GM23338 (cell line): ENCODE data around the gene SRA1. TPM values are rescaled to one million over a fixed set of nuclear protein-coding genes. Genes with fewer than 3 reads are reported as not detected.

Experiments
- ATAC-seq: fragments of 200-7000 bp; cut with Tn5 transposase; 3 replicates; pipeline ENCODE4 v1.9.1; 2020
- DNase-seq: peaks from one replicate; pipeline ENCODE4 v3.0.0-alpha.2; 2015; ENCODE audit warnings: low spot score
- H2AFZ ChIP-seq: fragments of 200-600 bp; sonication (generic); 2 replicates; pipeline ENCODE4 v1.8.0; 2016; ENCODE audit warnings: antibody characterized with exemption, mild to moderate bottlenecking, moderate library complexity
- H3F3A ChIP-seq: fragments of 200-600 bp; sonication (generic); replicated peaks from 2 replicates; pipeline ENCODE4 v1.8.0; 2017; ENCODE audit warnings: antibody characterized with exemption, mixed run types, low read depth
- H3K27ac ChIP-seq: fragments of 200-600 bp; sonication (generic); 2 replicates; pipeline ENCODE4 v1.6.1; 2016; ENCODE audit warnings: low read depth
- H3K27me3 ChIP-seq: fragments of 200-600 bp; sonication (generic); 2 replicates; pipeline ENCODE4 v1.8.0; 2016; ENCODE audit warnings: mild to moderate bottlenecking, mixed run types, moderate library complexity; ENCODE audit not compliant: insufficient read depth
- H3K36me3 ChIP-seq: fragments of 200-600 bp; sonication (generic); 2 replicates; pipeline ENCODE4 v1.8.0; 2016; ENCODE audit warnings: mild to moderate bottlenecking; ENCODE audit not compliant: insufficient read depth
- H3K4me1 ChIP-seq: fragments of 200-600 bp; sonication (generic); 2 replicates; pipeline ENCODE4 v1.8.0; 2016; ENCODE audit warnings: mild to moderate bottlenecking, moderate library complexity; ENCODE audit not compliant: insufficient read depth
- H3K4me2 ChIP-seq: fragments of 200-600 bp; sonication (generic); 2 replicates; pipeline ENCODE4 v1.7.1; 2017; ENCODE audit warnings: mixed run types
- H3K4me3 ChIP-seq: fragments of 200-600 bp; sonication (generic); 2 replicates; pipeline ENCODE4 v1.6.1; 2016; ENCODE audit warnings: mixed run types
- H3K79me2 ChIP-seq: fragments of 200-600 bp; sonication (generic); replicated peaks from 2 replicates; pipeline ENCODE4 v1.8.0; 2017; ENCODE audit warnings: mild to moderate bottlenecking; ENCODE audit not compliant: insufficient read depth
- H3K9me2 ChIP-seq: fragments of 200-600 bp; sonication (generic); 2 replicates; pipeline ENCODE4 v1.8.0; 2017; ENCODE audit not compliant: insufficient read depth
- H4K20me1 ChIP-seq: fragments of 200-600 bp; sonication (generic); replicated peaks from 2 replicates; pipeline ENCODE4 v1.8.0; 2017; ENCODE audit warnings: mild to moderate bottlenecking; ENCODE audit not compliant: insufficient read depth
- H3K27ac Mint-ChIP-seq: 2 replicates; pipeline ENCODE4 v1.8.0; 2020; ENCODE audit warnings: inconsistent platforms, mild to moderate bottlenecking, moderate library complexity, mixed read lengths
- H3K27me3 Mint-ChIP-seq: 3 replicates; pipeline ENCODE4 v1.8.0; 2022; ENCODE audit warnings: low read depth, mild to moderate bottlenecking, moderate library complexity, mixed read lengths, inconsistent platforms; ENCODE audit not compliant: insufficient read depth, poor library complexity
- H3K36me3 Mint-ChIP-seq: 3 replicates; pipeline ENCODE4 v1.8.0; 2021; ENCODE audit warnings: low read depth, mild to moderate bottlenecking, inconsistent platforms, moderate library complexity, mixed read lengths
- H3K4me1 Mint-ChIP-seq: 3 replicates; pipeline ENCODE4 v1.8.0; 2020; ENCODE audit warnings: mild to moderate bottlenecking, inconsistent platforms, mixed read lengths
- H3K4me3 Mint-ChIP-seq: 3 replicates; pipeline ENCODE4 v1.8.0; 2021; ENCODE audit warnings: moderate library complexity, mild to moderate bottlenecking, inconsistent platforms, mixed read lengths
- H3K9me3 Mint-ChIP-seq: 3 replicates; pipeline ENCODE4 v1.8.0; 2020; ENCODE audit warnings: moderate library complexity, mild to moderate bottlenecking, inconsistent platforms, mixed read lengths
- EZH2phosphoT487 ChIP-seq: fragments of 200-600 bp; sonication (generic); IDR thresholded peaks from one replicate; pipeline ENCODE4 v1.8.1; 2018; ENCODE audit warnings: antibody characterized with exemption; ENCODE audit not compliant: unreplicated experiment
- NANOG ChIP-seq: IDR thresholded peaks from 2 replicates; pipeline ENCODE4 v1.6.1; 2016; ENCODE audit warnings: antibody characterized with exemption, borderline replicate concordance
- POLR2AphosphoS5 ChIP-seq: IDR thresholded peaks from 2 replicates; pipeline ENCODE4 v1.6.1; 2016; ENCODE audit warnings: antibody characterized with exemption, low read depth
- STAT1 ChIP-seq: IDR thresholded peaks from one replicate; pipeline ENCODE4 v1.6.1; 2016; ENCODE audit warnings: antibody characterized with exemption; ENCODE audit not compliant: unreplicated experiment
- ZNF331 ChIP-seq: fragments of 250-450 bp; sonication (Bioruptor Pico); IDR thresholded peaks from 2 replicates; pipeline ENCODE4 v1.5.0; 2020; ENCODE audit warnings: low read depth, mild to moderate bottlenecking, moderate library complexity
- polyA plus RNA-seq: library from polyadenylated mRNA; unstranded; fragments of >200 nt; fragmentation: Nextera tagmentation; extraction: Ambion mirVana; gene quantifications from 2 replicates; pipeline ENCODE4 v1.2.1, GENCODE V29; 2016
- total RNA-seq: library from RNA; depleted of rRNA; stranded (reverse); fragments of >200 nt; shearing (Covaris generic); gene quantifications from 2 replicates; pipeline ENCODE4 v1.2.3, GENCODE V29; 2014
- TF ChIP-seq, protein P1 (sequence below): IDR thresholded peaks from one replicate; pipeline ENCODE4 v1.6.1; 2018; ENCODE audit warnings: antibody characterized with exemption; ENCODE audit not compliant: unreplicated experiment
- TF ChIP-seq, protein P2 (sequence below): fragments of 250-450 bp; sonication (Bioruptor Pico); IDR thresholded peaks from 2 replicates; pipeline ENCODE4 v1.5.0; 2020; ENCODE audit warnings: mild to moderate bottlenecking, moderate library complexity

Gene SRA1
- total and polyA plus RNA-seq, 2 experiments from 2014 or later = 38.4 to 74.7 TPM

DNA sequence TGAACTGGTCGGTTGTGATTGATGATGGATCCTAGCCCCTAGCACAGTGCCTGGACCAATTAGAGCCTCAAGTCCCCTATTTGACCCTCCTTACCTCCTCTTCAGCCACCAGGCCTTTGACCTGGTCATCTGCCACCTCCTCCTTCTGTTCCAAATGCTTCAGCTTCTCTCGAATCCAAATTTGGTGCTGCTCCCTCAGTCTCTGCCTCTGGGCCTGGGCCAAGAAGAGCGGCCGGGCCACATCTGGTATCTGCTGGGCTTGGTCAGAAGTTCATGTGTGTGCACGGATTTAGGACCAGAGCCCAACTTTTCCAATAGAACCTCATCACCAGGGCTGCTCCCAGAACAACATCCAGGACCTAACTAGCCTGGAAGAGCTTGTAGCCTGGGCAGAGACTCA, 13.8 kb upstream of the SRA1 start (continued):
- TF ChIP-seq, protein P1, sequence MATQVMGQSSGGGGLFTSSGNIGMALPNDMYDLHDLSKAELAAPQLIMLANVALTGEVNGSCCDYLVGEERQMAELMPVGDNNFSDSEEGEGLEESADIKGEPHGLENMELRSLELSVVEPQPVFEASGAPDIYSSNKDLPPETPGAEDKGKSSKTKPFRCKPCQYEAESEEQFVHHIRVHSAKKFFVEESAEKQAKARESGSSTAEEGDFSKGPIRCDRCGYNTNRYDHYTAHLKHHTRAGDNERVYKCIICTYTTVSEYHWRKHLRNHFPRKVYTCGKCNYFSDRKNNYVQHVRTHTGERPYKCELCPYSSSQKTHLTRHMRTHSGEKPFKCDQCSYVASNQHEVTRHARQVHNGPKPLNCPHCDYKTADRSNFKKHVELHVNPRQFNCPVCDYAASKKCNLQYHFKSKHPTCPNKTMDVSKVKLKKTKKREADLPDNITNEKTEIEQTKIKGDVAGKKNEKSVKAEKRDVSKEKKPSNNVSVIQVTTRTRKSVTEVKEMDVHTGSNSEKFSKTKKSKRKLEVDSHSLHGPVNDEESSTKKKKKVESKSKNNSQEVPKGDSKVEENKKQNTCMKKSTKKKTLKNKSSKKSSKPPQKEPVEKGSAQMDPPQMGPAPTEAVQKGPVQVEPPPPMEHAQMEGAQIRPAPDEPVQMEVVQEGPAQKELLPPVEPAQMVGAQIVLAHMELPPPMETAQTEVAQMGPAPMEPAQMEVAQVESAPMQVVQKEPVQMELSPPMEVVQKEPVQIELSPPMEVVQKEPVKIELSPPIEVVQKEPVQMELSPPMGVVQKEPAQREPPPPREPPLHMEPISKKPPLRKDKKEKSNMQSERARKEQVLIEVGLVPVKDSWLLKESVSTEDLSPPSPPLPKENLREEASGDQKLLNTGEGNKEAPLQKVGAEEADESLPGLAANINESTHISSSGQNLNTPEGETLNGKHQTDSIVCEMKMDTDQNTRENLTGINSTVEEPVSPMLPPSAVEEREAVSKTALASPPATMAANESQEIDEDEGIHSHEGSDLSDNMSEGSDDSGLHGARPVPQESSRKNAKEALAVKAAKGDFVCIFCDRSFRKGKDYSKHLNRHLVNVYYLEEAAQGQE = no peak
- TF ChIP-seq POLR2AphosphoS5 (no peak), EZH2phosphoT487 (no peak), ZNF331 (CRISPR knock-in tag) (no peak), NANOG (no peak)
- TF ChIP-seq, protein P2, sequence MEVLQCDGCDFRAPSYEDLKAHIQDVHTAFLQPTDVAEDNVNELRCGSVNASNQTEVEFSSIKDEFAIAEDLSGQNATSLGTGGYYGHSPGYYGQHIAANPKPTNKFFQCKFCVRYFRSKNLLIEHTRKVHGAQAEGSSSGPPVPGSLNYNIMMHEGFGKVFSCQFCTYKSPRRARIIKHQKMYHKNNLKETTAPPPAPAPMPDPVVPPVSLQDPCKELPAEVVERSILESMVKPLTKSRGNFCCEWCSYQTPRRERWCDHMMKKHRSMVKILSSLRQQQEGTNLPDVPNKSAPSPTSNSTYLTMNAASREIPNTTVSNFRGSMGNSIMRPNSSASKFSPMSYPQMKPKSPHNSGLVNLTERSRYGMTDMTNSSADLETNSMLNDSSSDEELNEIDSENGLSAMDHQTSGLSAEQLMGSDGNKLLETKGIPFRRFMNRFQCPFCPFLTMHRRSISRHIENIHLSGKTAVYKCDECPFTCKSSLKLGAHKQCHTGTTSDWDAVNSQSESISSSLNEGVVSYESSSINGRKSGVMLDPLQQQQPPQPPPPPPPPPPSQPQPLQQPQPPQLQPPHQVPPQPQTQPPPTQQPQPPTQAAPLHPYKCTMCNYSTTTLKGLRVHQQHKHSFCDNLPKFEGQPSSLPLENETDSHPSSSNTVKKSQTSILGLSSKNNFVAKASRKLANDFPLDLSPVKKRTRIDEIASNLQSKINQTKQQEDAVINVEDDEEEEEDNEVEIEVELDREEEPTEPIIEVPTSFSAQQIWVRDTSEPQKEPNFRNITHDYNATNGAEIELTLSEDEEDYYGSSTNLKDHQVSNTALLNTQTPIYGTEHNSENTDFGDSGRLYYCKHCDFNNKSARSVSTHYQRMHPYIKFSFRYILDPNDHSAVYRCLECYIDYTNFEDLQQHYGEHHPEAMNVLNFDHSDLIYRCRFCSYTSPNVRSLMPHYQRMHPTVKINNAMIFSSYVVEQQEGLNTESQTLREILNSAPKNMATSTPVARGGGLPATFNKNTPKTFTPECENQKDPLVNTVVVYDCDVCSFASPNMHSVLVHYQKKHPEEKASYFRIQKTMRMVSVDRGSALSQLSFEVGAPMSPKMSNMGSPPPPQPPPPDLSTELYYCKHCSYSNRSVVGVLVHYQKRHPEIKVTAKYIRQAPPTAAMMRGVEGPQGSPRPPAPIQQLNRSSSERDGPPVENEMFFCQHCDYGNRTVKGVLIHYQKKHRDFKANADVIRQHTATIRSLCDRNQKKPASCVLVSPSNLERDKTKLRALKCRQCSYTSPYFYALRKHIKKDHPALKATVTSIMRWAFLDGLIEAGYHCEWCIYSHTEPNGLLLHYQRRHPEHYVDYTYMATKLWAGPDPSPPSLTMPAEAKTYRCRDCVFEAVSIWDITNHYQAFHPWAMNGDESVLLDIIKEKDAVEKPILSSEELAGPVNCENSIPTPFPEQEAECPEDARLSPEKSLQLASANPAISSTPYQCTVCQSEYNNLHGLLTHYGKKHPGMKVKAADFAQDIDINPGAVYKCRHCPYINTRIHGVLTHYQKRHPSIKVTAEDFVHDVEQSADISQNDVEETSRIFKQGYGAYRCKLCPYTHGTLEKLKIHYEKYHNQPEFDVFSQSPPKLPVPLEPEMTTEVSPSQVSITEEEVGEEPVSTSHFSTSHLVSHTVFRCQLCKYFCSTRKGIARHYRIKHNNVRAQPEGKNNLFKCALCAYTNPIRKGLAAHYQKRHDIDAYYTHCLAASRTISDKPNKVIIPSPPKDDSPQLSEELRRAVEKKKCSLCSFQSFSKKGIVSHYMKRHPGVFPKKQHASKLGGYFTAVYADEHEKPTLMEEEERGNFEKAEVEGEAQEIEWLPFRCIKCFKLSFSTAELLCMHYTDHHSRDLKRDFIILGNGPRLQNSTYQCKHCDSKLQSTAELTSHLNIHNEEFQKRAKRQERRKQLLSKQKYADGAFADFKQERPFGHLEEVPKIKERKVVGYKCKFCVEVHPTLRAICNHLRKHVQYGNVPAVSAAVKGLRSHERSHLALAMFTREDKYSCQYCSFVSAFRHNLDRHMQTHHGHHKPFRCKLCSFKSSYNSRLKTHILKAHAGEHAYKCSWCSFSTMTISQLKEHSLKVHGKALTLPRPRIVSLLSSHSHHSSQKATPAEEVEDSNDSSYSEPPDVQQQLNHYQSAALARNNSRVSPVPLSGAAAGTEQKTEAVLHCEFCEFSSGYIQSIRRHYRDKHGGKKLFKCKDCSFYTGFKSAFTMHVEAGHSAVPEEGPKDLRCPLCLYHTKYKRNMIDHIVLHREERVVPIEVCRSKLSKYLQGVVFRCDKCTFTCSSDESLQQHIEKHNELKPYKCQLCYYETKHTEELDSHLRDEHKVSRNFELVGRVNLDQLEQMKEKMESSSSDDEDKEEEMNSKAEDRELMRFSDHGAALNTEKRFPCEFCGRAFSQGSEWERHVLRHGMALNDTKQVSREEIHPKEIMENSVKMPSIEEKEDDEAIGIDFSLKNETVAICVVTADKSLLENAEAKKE = no peak

DNA sequence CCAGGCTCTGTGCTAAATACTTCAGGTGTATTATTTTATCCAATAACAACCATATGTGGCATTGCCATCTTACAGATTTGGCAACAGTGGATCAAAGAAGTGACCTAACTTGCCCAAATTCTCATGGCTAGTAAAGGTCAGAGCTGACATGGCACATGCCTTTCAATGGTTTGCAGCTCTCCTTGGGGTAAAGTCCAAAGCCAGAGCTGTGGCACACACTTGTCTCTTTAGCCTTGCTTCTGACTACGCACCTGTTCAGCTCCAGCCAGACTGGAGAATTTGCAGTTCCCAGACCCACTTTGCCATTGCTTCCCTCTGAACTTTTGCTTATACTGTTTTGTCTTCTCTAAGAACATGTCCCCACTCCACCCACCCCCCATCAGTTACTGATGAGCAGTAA, 13.2 kb upstream of the SRA1 start:
- Histone ChIP-seq H4K20me1 (peaks cover 8% of the 10 kb centered on the region; the same call in 1 of the 2 replicates), H3K27me3 (no peaks in the 10 kb centered on the region)
- DNase-seq = no peak
- TF ChIP-seq STAT1 = no peak

More for the DNA sequence above, 13.2 kb upstream of the SRA1 start:
- no peak overlapping the region for H3K4me2 ChIP-seq
- H3K4me3 ChIP-seq = no peak overlapping the region
- ATAC-seq = no peak
- H3K27me3 Mint-ChIP-seq = peaks cover 8% of the 10 kb centered on the region
- no peak overlapping the region for H3K27ac ChIP-seq
- H3K4me1 ChIP-seq = peaks cover 2% of the 10 kb centered on the region; the same call in 1 of the 2 replicates
- H3K9me3 Mint-ChIP-seq = no peaks in the 10 kb centered on the region
- H3K9me2 ChIP-seq = no peaks in the 10 kb centered on the region
- H3K36me3 Mint-ChIP-seq = peaks cover 20% of the 10 kb centered on the region
- H2AFZ ChIP-seq = no peak overlapping the region
- no peak overlapping the region for H3K4me3 Mint-ChIP-seq
- no peaks in the 10 kb centered on the region for H3K36me3 ChIP-seq
- peaks cover 4% of the 10 kb centered on the region; the same call in 1 of the 2 replicates for H3K79me2 ChIP-seq
- no peaks in the 10 kb centered on the region; the same call in 2 of the 3 replicates for H3K4me1 Mint-ChIP-seq
- H3F3A ChIP-seq = no peaks in the 10 kb centered on the region
- no peak overlapping the region for H3K27ac Mint-ChIP-seq
